IMR-90 (cell line): ENCODE measurements around the gene ZFP2. TPM values are rescaled to one million over a fixed set of nuclear protein-coding genes. Genes with fewer than 3 reads are reported as not detected.

Source experiments
- ATAC-seq: fragments of 200-7000 bp; cut with Tn5 transposase; 2 replicates; pipeline ENCODE4 v1.9.1; 2020; ENCODE audit warnings: low read depth, mild to moderate bottlenecking, moderate library complexity
- BruUV-seq: library from RNA; stranded (reverse); fragments of 400-500 nt; replicated peaks from 2 replicates; lab custom pipeline; 2021; lab: Mats Ljungman, UMichigan
- CTCF ChIA-PET: fragments of 300-600 bp; formaldehyde crosslinking; extraction: SDS; loops from one replicate; lab custom pipeline; 2021; ENCODE audit warnings: antibody characterized with exemption; lab: Yijun Ruan, JAX
- POLR2A ChIA-PET: fragments of 300-600 bp; sonication (Branson Sonifier 250); formaldehyde crosslinking; loops from one replicate; lab custom pipeline; 2022; ENCODE audit warnings: antibody characterized with exemption; ENCODE audit not compliant: unreplicated experiment; lab: Charles Lee
- DNase-seq: peaks from one replicate; pipeline ENCODE4 v3.0.0; 2013
- H2AFZ ChIP-seq: replicated peaks from 2 replicates; pipeline ENCODE3; 2013; ENCODE audit warnings: low read length, mild to moderate bottlenecking; ENCODE audit not compliant: poor library complexity
- H2AK5ac ChIP-seq: 2 replicates; pipeline ENCODE4 v1.6.1; 2013; ENCODE audit warnings: low read depth, low read length, inconsistent platforms
- H2AK9ac ChIP-seq: replicated peaks from 2 replicates; pipeline ENCODE3; 2013; ENCODE audit warnings: mild to moderate bottlenecking, low read depth, low read length, moderate library complexity; ENCODE audit not compliant: poor library complexity
- H2BK120ac ChIP-seq: 2 replicates; pipeline ENCODE4 v1.6.1; 2013; ENCODE audit warnings: low read depth, low read length, inconsistent platforms
- H2BK15ac ChIP-seq: 3 replicates; pipeline ENCODE4 v1.6.1; 2013; ENCODE audit warnings: low read depth, low read length, inconsistent platforms
- H2BK20ac ChIP-seq: 2 replicates; pipeline ENCODE4 v1.6.1; 2013; ENCODE audit warnings: low read depth, mild to moderate bottlenecking, inconsistent platforms, low read length, moderate library complexity
- H2BK5ac ChIP-seq: 2 replicates; pipeline ENCODE4 v1.6.1; 2013; ENCODE audit warnings: mild to moderate bottlenecking, low read depth, low read length, inconsistent platforms; ENCODE audit not compliant: poor library complexity, severe bottlenecking
- H3K14ac ChIP-seq: replicated peaks from 2 replicates; pipeline ENCODE4 v1.6.1; 2013; ENCODE audit warnings: low read depth, low read length, inconsistent platforms
- H3K18ac ChIP-seq: 2 replicates; pipeline ENCODE4 v1.6.1; 2013; ENCODE audit warnings: low read depth, low read length, control low read depth
- H3K23ac ChIP-seq: 2 replicates; pipeline ENCODE4 v1.6.1; 2013; ENCODE audit warnings: low read depth, low read length, inconsistent platforms
- H3K27ac ChIP-seq: 2 replicates; pipeline ENCODE4 v1.5.1; 2013; ENCODE audit warnings: mild to moderate bottlenecking, control low read depth, low read length; ENCODE audit not compliant: insufficient read depth
- H3K27me3 ChIP-seq: 2 replicates; pipeline ENCODE4 v1.6.1; 2013; ENCODE audit warnings: low read length; ENCODE audit not compliant: control insufficient read depth, insufficient read depth
- H3K36me3 ChIP-seq: 2 replicates; pipeline ENCODE4 v1.6.1; 2013; ENCODE audit warnings: low read length, mixed read lengths; ENCODE audit not compliant: control insufficient read depth, insufficient read depth
- H3K4ac ChIP-seq: 2 replicates; pipeline ENCODE4 v1.6.1; 2013; ENCODE audit warnings: low read depth, low read length, inconsistent platforms
- H3K4me1 ChIP-seq: 2 replicates; pipeline ENCODE4 v1.6.1; 2013; ENCODE audit warnings: low read length, mixed read lengths; ENCODE audit not compliant: control insufficient read depth, insufficient read depth
- H3K4me2 ChIP-seq: 2 replicates; pipeline ENCODE4 v1.6.1; 2013; ENCODE audit warnings: low read depth, mild to moderate bottlenecking, control low read depth, low read length, moderate library complexity
- H3K4me3 ChIP-seq: 2 replicates; pipeline ENCODE4 v1.5.1; 2013; ENCODE audit warnings: low read depth, mild to moderate bottlenecking, control low read depth, low read length, moderate library complexity; ENCODE audit not compliant: insufficient read depth
- H3K56ac ChIP-seq: 2 replicates; pipeline ENCODE4 v1.6.1; 2013; ENCODE audit warnings: low read length, inconsistent platforms; ENCODE audit not compliant: insufficient read depth; ENCODE audit errors: extremely low read depth
- H3K79me1 ChIP-seq, 2 experiments: 2 replicates each; pipeline ENCODE4 v1.6.1; 2013; ENCODE audit warnings: low read length in 2 of 2, inconsistent platforms in 1 of 2, low read depth in 1 of 2
- H3K9ac ChIP-seq: 2 replicates; pipeline ENCODE4 v1.6.1; 2013; ENCODE audit warnings: low read depth, low read length, control low read depth
- H3K9me1 ChIP-seq: 2 replicates; pipeline ENCODE4 v1.6.1; 2013; ENCODE audit warnings: low read length, inconsistent platforms; ENCODE audit not compliant: insufficient read depth
- H3K9me3 ChIP-seq: 2 replicates; pipeline ENCODE4 v1.6.1; 2013; ENCODE audit warnings: low read length; ENCODE audit not compliant: control insufficient read depth, insufficient read depth
- H4K20me1 ChIP-seq: 2 replicates; pipeline ENCODE4 v1.6.1; 2013; ENCODE audit warnings: low read length, inconsistent platforms; ENCODE audit not compliant: insufficient read depth
- H4K5ac ChIP-seq: 2 replicates; pipeline ENCODE4 v1.6.1; 2013; ENCODE audit warnings: mild to moderate bottlenecking, low read depth, low read length, control low read depth
- H4K8ac ChIP-seq, 2 experiments: 2 replicates each; pipeline ENCODE4 v1.6.1; 2013; ENCODE audit warnings: low read depth in 2 of 2, low read length in 2 of 2, control low read depth in 1 of 2, inconsistent platforms in 1 of 2
- H4K91ac ChIP-seq: 2 replicates; pipeline ENCODE4 v1.6.1; 2013; ENCODE audit warnings: low read depth, low read length, inconsistent platforms; ENCODE audit not compliant: insufficient read depth
- BHLHE40 ChIP-seq: fragments of 150-350 bp; IDR thresholded peaks from 2 replicates; pipeline ENCODE4 v1.6.1; 2016; ENCODE audit warnings: mild to moderate bottlenecking, low read depth, low read length
- CEBPB ChIP-seq: IDR thresholded peaks from 2 replicates; pipeline ENCODE4 v1.6.1; 2012; ENCODE audit warnings: low read depth, low read length, improper control_type of control experiment
- CHD1 ChIP-seq: IDR thresholded peaks from 2 replicates; pipeline ENCODE4 v1.6.1; 2012; ENCODE audit warnings: low read depth, low read length, improper control_type of control experiment
- CTCF ChIP-seq: conservative IDR thresholded peaks from 2 replicates; pipeline ENCODE4 v1.5.1; 2012; ENCODE audit warnings: mild to moderate bottlenecking, low read depth, low read length, improper control_type of control experiment
- ELK1 ChIP-seq: fragments of 150-350 bp; IDR thresholded peaks from 2 replicates; pipeline ENCODE4 v1.6.1; 2016; ENCODE audit warnings: low read depth, mild to moderate bottlenecking, low read length, moderate library complexity, borderline replicate concordance
- FOS ChIP-seq: fragments of 150-350 bp; IDR thresholded peaks from 2 replicates; pipeline ENCODE4 v1.6.1; 2016; ENCODE audit warnings: low read depth, low read length
- MAFK ChIP-seq: IDR thresholded peaks from 2 replicates; pipeline ENCODE4 v1.6.1; 2012; ENCODE audit warnings: low read depth, low read length, improper control_type of control experiment
- MXI1 ChIP-seq: IDR thresholded peaks from 2 replicates; pipeline ENCODE4 v1.6.1; 2012; ENCODE audit warnings: low read depth, mild to moderate bottlenecking, low read length, moderate library complexity, borderline replicate concordance
- NFE2L2 ChIP-seq: fragments of 150-350 bp; IDR thresholded peaks from 2 replicates; pipeline ENCODE4 v1.6.1; 2016; ENCODE audit warnings: low read depth, mild to moderate bottlenecking, low read length
- POLR2A ChIP-seq: IDR thresholded peaks from 2 replicates; pipeline ENCODE4 v1.6.1; 2012; ENCODE audit warnings: mild to moderate bottlenecking, low read depth, low read length
- RAD21 ChIP-seq: IDR thresholded peaks from 2 replicates; pipeline ENCODE4 v1.6.1; 2012; ENCODE audit warnings: low read length, improper control_type of control experiment
- RFX5 ChIP-seq: IDR thresholded peaks from 2 replicates; pipeline ENCODE4 v1.8.0; 2012; ENCODE audit warnings: low read depth, mild to moderate bottlenecking, low read length, moderate library complexity
- USF2 ChIP-seq: fragments of 150-350 bp; IDR thresholded peaks from 2 replicates; pipeline ENCODE4 v1.6.1; 2017; ENCODE audit warnings: mild to moderate bottlenecking, antibody characterized with exemption, low read length, low read depth
- WGBS, 2 experiments: methylation state at CpG; one replicate each; pipeline versions ENCODE4 v1.1.5 to v1.1.7; 2013; ENCODE audit warnings: missing lambda C conversion rate in 2 of 2; ENCODE audit not compliant: insufficient read length in 1 of 2; ENCODE audit errors: extremely low coverage in 2 of 2; 5-methylcytosine and 5-hydroxymethylcytosine counted together
- dilution Hi-C: fragments of 300-500 bp; cut with HindIII; formaldehyde crosslinking; loops from one replicate; pipeline ENCODE4 v1.14.3; 2018; ENCODE audit warnings: low sequenced_read_pairs; ENCODE audit not compliant: unreplicated experiment
- in situ Hi-C: fragments of 300-500 bp; cut with MboI; formaldehyde crosslinking; loops from 3 replicates; pipeline ENCODE4 v1.14.3; 2019; ENCODE audit warnings: low sequenced_read_pairs, inconsistent platforms, mixed read lengths
- intact Hi-C: fragments of 100-400 bp; cut with micrococcal nuclease; formaldehyde crosslinking; loops from 2 replicates; pipeline ENCODE4 v1.10.0; 2022
- polyA plus RNA-seq, 3 experiments: library from polyadenylated mRNA; depleted of rRNA; stranded (reverse); fragments of >200 nt; gene quantifications; 2 replicates each; pipeline ENCODE4 v1.2.3, GENCODE V29; 2012; ENCODE audit warnings: low replicate concordance in 1 of 3
- total RNA-seq: library from RNA; depleted of rRNA; stranded (reverse); fragments of >200 nt; gene quantifications from 2 replicates; pipeline ENCODE4 v1.2.3, GENCODE V29; 2012

ZFP2 gene
- total and polyA plus RNA-seq, 2 of the 4 experiments (the other 2 are of a cell fraction) = 0.18 to 0.19 TPM

- Histone ChIP-seq H2BK15ac (no peak overlapping the region), H3K27ac (no peak overlapping the region), H2BK120ac (no peak overlapping the region), H3K9me1 (no peaks in the 10 kb centered on the region), H4K5ac (no peak overlapping the region), H3K9ac (no peak overlapping the region), H2AK5ac (no peak overlapping the region), H2BK20ac (no peak overlapping the region), H2AFZ (no peak overlapping the region), H3K4me2 (no peak overlapping the region), H3K18ac (no peak overlapping the region), H3K23ac (no peak overlapping the region), H3K56ac (no peak overlapping the region), H4K91ac (no peak overlapping the region), H3K14ac (no peak overlapping the region), H4K8ac (no peak overlapping the region), H2AK9ac (no peak overlapping the region), H3K79me1 (no peaks in the 10 kb centered on the region), H2BK5ac (no peak overlapping the region), H3K4me1 (no peaks in the 10 kb centered on the region), H3K4me3 (no peak overlapping the region), H3K9me3 (peaks cover 15% of the 10 kb centered on the region), H3K36me3 (no peaks in the 10 kb centered on the region), H3K27me3 (no peaks in the 10 kb centered on the region), H3K4ac (no peak overlapping the region), H4K20me1 (no peaks in the 10 kb centered on the region)
- no peak for ATAC-seq
- WGBS, 2 experiments = no CpG with 5 or more reads among the region's 3 CpGs
- no peak for DNase-seq
- ChIA-PET POLR2A (no interaction called here), CTCF (no interaction called here)
- in situ Hi-C loops = no loop called here
- intact Hi-C loops = no loop called here
- dilution Hi-C loops = no loop called here
- no TSS peak for BruUV-seq
- TF ChIP-seq MXI1 (no peak), RFX5 (no peak), CEBPB (no peak), USF2 (no peak), NFE2L2 (no peak), RAD21 (no peak), POLR2A (no peak), MAFK (no peak), CTCF (no peak), BHLHE40 (no peak), FOS (no peak), ELK1 (no peak), CHD1 (no peak)
Measured at GRCh38 chr5:178902849-178903248, 7.1 kb downstream of the ZFP2 start.
